GM19043 (cell line): Measurements from ENCODE around the gene RNF126.

Experiments
- ATAC-seq: cut with Tn5 transposase; IDR thresholded peaks from one replicate; pipeline ENCODE4 v1.9.1; 2021; ENCODE audit warnings: low read depth; ENCODE audit not compliant: unreplicated experiment

RNF126 gene

DNA sequence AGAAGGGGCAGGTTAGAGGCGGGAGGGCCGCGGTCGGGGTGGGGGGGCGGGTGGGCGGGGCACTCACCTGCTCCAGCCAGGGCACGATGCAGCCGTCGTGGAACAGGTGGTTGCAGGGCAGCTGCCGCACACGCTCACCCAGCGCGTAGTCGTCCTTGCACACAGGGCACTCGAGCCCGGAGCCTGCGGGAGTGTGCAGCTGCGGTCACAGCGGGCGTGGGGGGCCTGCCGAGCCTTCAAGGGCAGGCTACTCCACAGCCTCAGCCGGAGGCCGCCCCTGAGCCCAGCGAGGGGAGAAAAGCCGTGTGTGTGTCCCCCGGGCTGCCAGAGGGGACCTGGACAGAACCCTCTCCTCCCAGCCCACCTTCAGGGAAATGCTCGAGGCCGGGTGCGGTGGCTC is 14.7 kb downstream of the RNF126 start:
- no peak for ATAC-seq

DNA sequence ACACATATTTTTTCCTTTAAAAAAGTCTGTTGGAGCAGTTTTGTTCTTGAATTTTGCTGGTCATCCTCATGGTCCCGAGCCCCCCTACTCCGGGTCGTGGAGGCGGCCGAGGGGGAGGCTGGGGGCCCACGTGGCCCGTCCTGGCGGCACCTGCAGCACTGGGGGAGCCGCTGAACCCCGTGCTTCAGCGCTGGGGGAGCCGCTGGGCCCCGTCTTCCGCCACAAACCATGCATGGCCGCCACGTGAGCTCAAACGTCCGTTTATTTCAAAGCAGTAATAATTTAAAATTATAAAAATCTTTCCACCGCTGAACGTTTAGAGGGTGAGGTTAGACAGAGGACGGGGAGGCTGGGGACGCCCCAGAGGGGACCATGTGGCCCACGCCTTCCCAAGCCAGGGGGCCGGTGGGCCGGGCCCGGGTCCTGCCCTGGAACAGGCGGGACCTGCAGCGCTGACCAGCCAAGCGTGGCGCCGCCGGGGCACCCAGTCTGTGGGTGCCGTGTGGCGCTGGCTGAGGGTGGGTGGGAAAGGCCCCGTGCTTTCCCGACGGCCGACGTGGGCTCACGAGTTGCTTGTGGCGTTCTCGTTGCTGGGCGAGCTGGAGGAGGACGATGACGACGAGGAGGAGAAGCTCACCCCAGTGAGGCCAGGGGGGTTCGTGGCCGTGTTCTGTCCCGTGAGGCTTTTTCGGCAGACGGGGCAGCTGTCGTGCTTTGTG is 15.3 kb downstream of the RNF126 start:
- ATAC-seq = no peak

DNA sequence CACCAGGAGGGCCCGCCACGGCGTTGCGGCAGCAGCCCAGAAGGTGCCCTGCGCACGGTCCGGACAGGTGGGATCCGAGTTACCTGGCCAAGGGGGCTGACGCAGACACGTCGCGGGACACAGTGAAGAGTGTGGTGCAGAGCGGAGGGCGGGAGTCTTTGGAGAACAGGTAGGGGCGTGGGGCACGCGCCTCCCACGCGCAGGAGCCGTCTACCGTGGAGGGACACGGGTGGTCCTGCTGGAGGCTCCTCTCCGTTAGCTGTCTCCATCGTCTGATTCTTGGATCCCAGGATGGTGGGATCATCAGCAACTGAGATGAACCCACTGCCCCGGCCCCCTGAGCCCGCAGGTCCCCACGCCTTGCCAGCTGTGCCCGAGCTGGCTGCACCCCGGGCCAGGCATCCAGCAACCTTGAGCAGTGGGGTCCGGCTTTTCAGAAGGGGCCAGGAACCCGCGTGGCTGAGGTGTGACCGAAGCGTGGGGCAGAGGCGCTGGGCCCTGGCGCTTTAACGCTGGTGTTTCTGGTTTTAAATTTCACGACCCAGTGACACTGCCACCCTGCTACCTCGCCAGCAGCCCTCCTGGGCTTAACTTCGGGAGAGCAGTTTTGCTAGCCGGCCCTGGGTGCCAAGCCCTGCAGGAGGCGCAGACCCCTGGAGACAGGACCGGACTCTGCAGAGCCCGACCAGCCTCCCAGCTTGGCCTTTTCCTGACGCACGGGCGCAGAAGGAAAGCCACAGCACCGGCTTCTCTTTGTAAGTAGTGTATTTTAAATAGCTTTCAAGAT is 16.0 kb downstream of the RNF126 start:
- no peak for ATAC-seq

DNA sequence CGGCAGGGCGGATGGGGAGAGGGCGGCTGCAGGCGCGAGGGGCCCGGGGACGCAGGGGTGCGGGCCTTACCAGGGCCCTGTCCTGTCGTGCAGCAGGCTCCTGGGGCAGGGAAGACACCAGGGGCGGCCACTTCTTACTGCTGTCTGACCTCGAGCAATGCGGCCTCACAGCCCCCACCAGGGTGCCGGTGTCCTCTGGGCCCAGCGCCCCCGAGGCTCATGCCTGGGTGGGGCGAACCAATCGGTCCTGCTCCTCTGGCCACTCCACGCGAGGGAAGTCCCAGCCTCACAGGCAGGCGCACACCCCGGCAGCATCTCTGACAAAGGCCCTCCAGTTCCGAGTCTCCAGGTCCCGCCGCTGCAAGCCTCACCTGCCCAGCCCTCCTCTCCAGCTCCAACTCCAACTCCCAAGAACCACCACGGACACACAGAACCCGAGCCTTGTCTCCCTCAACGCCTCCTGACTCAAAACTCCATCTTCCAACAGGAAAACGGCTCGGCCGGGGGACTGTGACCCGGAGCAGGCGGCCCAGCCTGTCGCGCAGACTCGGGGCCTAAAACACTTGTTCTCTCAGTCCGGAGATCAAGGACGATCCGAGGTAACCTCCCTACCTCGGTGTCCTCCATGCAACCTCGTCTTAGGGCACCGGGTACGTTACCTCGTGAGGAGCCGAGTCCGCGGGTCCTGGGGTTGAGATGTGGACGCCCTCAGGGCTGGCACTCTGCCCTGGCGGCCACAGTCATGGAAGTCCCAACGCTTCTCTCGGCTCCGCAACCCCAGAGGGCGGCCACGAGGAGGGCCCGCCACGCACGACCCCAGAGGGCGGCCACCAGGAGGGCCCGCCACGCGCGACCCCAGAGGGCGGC is 16.9 kb downstream of the RNF126 start:
- ATAC-seq = no peak

DNA sequence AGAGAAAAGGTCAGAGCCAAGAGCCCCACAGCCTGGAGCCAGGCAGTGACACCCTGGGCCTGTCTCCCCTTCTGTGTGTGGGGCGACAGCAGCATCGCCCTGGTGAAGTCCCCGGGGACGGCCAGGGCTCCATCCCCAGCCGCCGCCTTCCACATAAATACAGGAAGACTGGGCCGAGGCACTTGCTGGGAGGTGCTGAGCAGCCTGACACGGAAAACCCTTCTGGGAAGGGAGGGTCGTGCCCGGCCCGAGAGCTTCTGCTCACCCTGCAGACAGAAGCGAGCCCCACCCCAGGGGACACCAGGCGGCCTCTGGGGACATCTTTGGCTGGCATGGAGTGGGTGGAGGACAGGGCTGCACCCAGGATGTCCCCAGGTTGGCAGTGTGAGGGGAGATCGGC is 18.2 kb downstream of the RNF126 start:
- no peak for ATAC-seq

DNA sequence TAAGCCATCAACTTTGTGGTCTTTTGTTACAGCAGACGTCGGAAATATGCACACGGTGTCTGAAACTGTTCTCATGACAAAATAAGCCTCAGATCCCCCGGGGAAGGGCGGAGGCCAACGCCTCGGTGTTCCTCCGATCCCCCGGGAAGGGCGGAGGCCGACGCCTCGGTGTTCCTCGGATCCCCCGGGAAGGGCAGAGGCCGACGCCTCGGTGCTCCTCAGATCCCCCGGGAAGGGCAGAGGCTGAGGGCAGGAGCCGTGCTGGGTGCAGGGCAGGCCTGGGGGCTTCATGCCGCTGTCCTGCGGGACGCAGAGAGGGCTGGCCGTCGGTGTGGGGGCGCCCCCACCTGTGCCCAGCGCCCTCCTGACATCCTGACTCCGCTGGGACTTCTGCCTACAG is 18.7 kb downstream of the RNF126 start:
- no peak for ATAC-seq

DNA sequence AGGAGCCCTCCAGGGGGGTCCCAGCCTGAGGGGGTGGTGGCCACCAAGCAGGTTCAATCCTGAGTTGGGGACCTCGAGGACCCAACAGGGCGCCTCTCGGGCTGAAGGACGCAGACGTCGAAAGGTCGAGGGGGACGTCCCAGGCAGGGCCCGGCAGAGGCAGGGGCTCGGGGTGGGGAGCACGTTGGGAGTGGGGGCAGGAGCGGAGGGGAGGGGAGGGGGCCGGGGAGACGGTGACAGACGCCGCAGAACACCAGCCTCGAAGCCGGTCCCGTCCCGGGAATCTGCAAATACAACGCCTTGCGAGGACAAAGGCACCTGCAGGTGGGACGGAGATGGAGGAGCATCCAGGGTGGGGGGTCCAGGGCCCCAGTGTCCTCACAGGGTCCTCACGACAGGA is 19.3 kb downstream of the RNF126 start:
- ATAC-seq = no peak

DNA sequence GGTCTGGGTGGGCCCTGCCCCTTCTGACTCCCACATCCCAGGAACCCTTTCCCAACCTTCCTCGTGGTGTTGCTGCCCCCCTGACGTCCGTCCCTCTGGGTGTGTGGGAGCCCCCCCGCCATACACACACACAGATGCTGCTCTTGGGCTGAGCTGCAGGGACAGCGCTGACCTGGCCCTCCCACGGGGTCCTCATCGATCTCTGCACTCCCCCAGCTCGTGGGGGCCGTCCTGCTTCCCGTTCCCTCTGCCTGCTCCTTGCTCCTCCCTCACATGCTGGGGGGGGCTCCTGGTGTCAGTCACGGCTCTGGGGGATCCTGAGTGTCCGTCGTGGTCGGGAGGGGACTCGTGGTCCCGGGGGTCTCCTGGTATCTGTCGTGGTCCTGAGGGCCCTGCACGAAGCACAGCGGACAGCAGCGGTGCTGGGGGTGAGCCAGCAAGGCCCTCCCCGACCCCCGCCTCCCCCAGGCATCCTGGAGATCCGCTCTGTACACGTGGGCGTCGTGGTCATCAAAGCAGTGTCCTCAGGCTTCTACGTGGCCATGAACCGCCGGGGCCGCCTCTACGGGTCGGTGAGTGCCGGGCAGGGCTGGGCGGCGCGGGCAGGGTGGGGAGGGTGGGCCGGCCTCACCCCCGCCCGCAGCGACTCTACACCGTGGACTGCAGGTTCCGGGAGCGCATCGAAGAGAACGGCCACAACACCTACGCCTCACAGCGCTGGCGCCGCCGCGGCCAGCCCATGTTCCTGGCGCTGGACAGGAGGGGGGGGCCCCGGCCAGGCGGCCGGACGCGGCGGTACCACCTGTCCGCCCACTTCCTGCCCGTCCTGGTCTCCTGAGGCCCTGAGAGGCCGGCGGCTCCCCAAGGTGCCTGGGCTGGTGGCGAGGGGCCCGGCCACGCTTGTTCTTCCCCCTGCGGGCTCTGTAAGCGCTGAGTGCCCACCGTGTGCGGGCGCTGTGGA is 20.0 kb downstream of the RNF126 start:
- no peak for ATAC-seq

DNA sequence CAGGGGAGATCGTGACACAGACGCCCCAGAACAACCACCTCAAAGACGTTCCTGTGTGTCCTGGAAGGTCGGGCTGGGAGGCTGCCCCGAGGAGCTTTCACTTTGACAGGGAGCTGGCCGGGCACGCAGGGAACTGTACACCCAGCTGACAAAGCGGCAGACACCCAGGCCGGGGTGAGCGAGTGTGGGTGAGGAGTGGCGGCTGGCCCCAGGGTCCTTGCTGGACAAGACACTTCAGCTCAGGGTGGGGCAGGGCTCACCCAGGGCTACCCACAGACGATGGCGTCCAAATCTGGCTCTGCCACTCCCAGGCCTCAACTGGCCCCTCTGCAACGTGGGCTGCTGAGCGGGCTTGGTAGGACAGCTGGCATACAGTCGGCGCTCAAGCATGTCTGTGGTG is 21.3 kb downstream of the RNF126 start:
- ATAC-seq = no peak

DNA sequence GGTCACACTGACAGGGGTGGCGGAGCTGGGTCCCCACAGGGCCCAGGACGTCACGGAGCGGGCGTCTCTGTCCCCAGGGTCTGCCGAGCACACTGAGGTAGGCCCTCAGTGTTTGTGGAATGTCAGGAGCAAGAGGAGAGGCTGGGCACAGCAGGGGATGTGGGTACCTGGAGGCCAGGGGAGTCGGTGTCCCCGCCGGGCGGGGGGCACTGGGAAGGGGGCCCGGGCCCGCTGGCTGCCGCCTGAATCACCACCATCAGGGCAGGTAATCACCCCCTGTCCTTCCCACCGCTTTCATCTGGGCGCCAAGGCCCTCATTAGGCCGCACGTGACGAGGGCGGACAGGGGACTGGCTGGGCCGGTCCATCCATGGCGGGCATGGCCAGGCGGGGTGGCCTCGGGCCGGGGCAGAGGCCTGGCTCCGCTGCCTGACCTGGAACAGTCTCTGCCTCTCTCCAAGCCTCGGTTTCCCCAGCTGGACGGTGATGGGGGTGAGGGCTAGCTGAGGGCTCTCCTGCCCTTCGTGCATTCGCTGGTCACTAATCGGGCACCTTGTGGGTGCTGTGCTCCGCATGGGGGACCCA is 22.3 kb downstream of the RNF126 start:
- ATAC-seq = no peak

DNA sequence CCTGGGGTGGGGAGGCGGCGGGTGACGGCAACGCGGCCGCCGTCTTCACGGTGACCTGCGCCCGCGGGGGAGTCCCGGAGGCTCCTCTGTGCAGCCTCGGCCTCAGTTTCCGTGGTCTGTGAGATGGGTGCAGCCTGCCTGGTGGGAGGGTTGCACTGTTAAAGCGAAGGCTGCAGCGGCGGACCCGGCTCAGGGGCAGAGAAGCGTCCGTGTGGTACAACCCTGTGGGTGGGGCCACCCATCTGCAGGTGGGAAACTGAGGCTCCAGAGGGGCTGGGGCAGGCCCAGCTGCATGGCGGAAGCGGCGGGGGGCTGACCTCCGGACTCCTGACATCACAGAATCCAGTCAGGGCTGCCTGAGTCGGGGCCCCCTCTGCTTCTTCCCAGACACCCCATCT is 22.9 kb downstream of the RNF126 start:
- no peak for ATAC-seq

DNA sequence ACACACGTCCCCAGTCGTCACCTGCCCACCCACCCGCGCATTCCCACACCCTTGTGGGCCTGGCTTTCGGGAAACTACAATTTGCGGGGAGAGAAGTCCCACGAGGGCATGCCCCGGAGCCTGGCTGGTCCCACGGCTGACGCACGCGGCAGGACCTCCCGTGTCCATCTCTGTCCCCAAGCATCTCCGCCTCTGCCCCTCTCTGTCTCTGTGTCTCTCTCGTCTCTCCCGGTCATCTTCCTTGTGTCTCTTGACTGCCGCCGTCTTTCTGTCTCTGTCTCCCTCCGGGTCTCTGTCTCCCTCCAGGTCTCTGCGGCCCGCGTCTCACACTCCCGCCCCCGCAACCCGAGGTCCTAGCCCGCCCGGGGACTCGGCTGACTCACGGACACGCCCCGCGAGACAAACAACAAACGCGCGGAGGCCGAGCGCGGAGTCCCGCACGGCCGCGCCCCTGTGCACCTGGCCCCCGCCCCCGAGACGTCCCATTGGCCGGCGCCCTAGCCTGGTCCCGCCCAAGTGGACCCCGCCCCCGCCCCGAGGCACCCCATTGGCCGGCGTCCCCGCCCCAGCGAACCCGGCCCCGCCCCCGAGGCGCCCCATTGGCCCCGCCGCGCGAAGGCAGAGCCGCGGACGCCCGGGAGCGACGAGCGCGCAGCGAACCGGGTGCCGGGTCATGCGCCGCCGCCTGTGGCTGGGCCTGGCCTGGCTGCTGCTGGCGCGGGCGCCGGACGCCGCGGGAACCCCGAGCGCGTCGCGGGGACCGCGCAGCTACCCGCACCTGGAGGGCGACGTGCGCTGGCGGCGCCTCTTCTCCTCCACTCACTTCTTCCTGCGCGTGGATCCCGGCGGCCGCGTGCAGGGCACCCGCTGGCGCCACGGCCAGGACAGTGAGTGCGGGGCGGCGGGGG is 23.5 kb downstream of the RNF126 start, which contains the start of gene FGF22:
TSS of gene FGF22 (plus strand) at position 627 of the 908 bp plus-strand sequence. CDS start at position 674, 47 bp downstream.
- ATAC-seq = no peak

DNA sequence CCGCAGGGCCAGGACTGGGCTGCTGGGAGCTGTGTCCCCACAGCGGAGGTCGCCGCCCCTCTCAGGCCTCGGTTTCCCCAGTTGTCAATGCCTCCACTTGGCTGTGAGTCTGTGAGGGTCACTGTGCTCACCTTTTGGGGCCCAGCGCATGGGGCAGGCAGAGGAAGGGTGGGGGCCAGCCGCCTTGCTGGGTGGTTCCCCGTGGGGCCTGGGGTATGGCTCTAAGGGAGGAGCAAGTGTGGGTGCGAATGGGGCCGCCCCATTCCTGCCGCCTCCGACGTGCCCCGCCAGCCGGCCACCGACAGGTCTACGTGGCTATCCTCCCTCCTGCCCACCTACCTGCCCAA is 24.1 kb downstream of the RNF126 start:
- ATAC-seq = no peak

DNA sequence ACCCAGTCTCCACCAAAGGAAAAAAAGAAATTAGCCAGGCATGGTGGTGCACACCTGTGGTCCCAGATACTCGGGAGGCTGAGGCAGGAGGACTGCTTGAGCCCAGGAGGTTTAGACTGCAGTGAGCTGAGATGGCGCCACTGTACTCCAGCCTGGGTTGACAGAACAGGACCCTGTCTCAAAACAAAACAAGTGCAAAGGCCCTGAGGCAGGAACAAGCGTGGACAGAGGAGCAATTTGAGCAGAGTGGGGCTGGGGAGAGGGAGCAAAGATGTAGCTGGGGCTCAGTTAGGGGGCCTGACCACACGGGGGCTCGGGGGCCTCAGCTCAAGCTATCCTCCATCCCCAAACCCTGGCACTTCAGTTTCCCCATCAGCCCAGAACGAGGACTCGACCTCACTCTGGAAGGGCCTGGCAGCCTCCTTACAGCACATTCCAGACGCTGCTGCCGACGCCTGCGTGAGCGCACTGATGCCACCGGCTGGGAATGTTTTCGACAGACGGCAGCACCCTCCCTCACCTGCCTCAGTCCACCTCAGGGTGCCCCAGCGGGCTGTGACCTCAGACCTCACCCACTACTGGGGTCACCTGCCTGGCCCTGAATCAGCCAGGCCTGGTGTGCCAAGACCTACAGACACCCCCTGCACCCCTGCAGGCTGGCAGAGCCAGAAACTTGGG is 27.9 kb downstream of the RNF126 start:
- ATAC-seq = no peak

DNA sequence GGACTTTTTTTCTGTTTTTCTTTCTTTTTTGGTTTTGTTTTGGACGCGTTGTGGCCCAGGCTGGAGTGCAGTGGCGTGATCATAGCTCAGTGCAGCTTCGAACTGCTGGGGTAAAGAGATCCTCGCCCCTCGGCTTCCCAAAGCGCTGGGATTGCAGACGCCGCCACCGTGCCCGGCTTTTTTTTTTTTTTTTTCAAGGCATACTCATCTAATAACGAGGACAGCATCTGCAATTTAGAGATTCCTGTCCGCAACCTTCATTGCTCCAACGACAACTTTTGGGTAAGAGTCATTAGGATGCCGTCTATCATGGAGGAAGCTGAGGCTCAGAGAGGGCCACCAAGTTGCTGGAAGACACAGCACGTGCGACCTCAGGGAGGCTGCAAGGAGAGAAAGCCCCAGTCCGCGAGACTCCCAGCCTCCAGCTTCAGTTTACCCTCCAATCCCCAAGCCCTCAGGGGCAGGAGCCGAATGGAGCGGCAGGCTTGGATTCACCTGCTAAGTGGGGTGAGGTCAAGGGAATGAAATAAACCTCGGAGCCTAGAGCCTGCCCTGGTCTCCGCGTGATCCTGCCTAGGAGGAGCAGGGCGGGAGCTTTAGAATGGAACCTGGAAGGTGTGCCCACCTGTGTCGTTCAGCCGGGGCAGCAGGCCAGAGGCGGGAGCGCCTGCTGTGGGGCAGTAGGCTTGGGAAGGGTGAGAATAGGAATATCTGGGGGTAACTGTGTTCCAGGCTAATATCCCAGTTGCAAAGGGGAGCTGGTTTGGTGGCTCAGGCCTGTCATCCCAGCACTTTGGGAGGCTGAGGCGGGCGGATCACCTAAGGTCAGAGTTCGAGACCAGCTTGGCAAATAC is 29.0 kb downstream of the RNF126 start:
- ATAC-seq = no peak

DNA sequence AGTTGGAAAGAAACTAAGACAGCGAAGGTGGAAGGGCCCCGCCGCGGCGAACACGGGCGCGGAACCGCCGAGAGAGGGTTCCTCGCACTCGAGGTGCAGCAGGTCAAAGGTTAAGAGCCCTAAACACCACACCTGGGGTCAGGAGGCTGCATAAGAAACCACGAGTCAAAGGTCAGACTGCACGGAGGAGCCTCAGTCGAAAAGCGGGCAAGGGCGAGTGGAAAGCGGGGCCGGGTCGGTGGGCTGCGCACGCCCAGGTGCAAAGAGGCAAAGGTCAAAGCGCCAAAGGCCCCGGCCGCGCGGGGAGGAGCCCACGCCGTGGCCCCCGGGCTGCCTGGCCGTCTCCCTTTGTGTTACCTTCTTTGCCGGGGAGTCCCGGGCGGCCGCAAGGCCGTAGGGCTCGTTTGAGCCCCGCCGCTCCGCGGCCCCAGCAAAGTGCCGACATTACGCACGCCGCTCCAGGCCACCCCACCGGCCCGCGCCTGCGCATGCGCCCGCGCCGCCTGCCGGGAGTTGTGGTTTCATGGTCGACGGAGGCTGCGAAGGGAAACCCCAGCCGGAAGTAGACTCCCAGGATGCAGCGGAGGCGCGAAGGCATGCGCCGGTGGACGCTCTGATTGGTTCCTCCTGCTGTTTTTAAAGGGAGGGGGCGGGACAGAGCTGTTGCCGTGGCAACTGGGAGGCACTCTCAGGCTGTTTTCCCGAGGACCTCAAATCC is 29.8 kb downstream of the RNF126 start, which contains the start of gene POLRMT:
TSS of gene POLRMT (minus strand) at position 470 of the 718 bp plus-strand sequence. CDS start at position 445, 25 bp downstream.
- peak; percentile 85 for ATAC-seq
